Measurements from ENCODE around the gene GOLGA3.

The GOLGA3 gene

GRCh38 chr12:132873724-132874123, 45.1 kb upstream of the GOLGA3 start:
- H3K36me3 ChIP-seq (ENCODE audit: insufficient read depth, low read length): no peaks in the 10 kb centered on the region

DNA sequence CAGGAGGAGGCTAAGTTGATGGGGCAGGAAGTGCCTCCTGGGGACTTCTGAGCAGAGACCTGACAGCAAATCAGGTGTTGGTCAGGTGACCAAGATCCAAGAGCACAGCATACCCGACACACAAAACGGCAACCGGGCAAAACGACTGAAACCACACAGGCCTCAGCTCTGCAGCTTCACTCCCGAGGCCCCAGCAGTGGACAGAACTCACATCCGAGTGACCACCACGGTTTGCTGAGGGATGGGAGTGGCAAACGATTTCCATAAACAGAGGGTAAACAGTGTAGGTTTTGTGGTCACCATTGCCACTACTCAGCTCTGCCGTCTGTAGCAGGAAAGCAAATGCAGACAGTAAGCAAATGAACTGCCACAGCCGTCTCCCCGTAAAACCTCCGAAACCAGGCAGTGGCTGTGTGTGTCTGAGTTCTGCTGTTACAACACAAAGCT, 44.3 kb upstream of the GOLGA3 start:
- Histone ChIP-seq H3K27me3 (ENCODE audit: insufficient read depth, low read length, poor library complexity, severe bottlenecking) (no peaks in the 10 kb centered on the region), H4K20me1 (ENCODE audit: insufficient read depth, low read length, poor library complexity, severe bottlenecking) (no peaks in the 10 kb centered on the region), H3K9ac (ENCODE audit: low read depth, low read length, poor library complexity, severe bottlenecking) (no peak overlapping the region), H3K36me3 (ENCODE audit: insufficient read depth, low read length) (no peaks in the 10 kb centered on the region), H3K4me3 (ENCODE audit: low read length, poor library complexity, severe bottlenecking) (no peak overlapping the region), H3F3A (ENCODE audit: low read depth) (no peaks in the 10 kb centered on the region), H3K4me1 (ENCODE audit: insufficient read depth, low read length, poor library complexity, severe bottlenecking) (no peaks in the 10 kb centered on the region), H3K9me3 (ENCODE audit: insufficient read depth, low read depth, low read length) (peaks cover 12% of the 10 kb centered on the region; the same call in 1 of the 2 replicates), H3K79me2 (ENCODE audit: insufficient read depth, low read length) (no peaks in the 10 kb centered on the region), H3K4me2 (ENCODE audit: low read depth, low read length, poor library complexity, severe bottlenecking) (no peak overlapping the region), H3K9me2 (replicated peaks; ENCODE audit: low read depth, low read length) (no peaks in the 10 kb centered on the region), H2AFZ (ENCODE audit: low read length) (no peak overlapping the region)
- no peak for TF ChIP-seq EZH2phosphoT487 (IDR thresholded peaks at IDR 0.05; ENCODE audit: borderline replicate concordance)
- TF ChIP-seq CTCF (conservative IDR thresholded peaks at IDR 0.05; ENCODE audit: low read length): no peak

More at GRCh38 chr12:132873724-132874123, 45.1 kb upstream of the GOLGA3 start:
- no peaks in the 10 kb centered on the region for H3K79me2 ChIP-seq (ENCODE audit: insufficient read depth, low read length)
- no peak overlapping the region for H2AFZ ChIP-seq (ENCODE audit: low read length)
- no peak overlapping the region for H3K4me2 ChIP-seq (ENCODE audit: low read depth, low read length, poor library complexity, severe bottlenecking)
- peaks cover 12% of the 10 kb centered on the region; the same call in 1 of the 2 replicates for H3K9me3 ChIP-seq (ENCODE audit: insufficient read depth, low read depth, low read length)
- TF ChIP-seq EZH2phosphoT487 (IDR thresholded peaks at IDR 0.05; ENCODE audit: borderline replicate concordance) (no peak), CTCF (conservative IDR thresholded peaks at IDR 0.05; ENCODE audit: low read length) (no peak)
- H3K4me1 ChIP-seq (ENCODE audit: insufficient read depth, low read length, poor library complexity, severe bottlenecking): no peaks in the 10 kb centered on the region
- H3F3A ChIP-seq (ENCODE audit: low read depth): no peaks in the 10 kb centered on the region
- no peaks in the 10 kb centered on the region for H3K27me3 ChIP-seq (ENCODE audit: insufficient read depth, low read length, poor library complexity, severe bottlenecking)
- H3K9me2 ChIP-seq (replicated peaks; ENCODE audit: low read depth, low read length): no peaks in the 10 kb centered on the region
- H3K4me3 ChIP-seq (ENCODE audit: low read length, poor library complexity, severe bottlenecking): no peak overlapping the region
- no peaks in the 10 kb centered on the region for H4K20me1 ChIP-seq (ENCODE audit: insufficient read depth, low read length, poor library complexity, severe bottlenecking)
- H3K9ac ChIP-seq (ENCODE audit: low read depth, low read length, poor library complexity, severe bottlenecking): no peak overlapping the region

- H3K4me2 ChIP-seq (ENCODE audit: low read depth, low read length, poor library complexity, severe bottlenecking): no peak overlapping the region
- H3K9me3 ChIP-seq (ENCODE audit: insufficient read depth, low read depth, low read length): peaks cover 12% of the 10 kb centered on the region; the same call in 1 of the 2 replicates
- H3K4me1 ChIP-seq (ENCODE audit: insufficient read depth, low read length, poor library complexity, severe bottlenecking): no peaks in the 10 kb centered on the region
- no peak overlapping the region for H3K9ac ChIP-seq (ENCODE audit: low read depth, low read length, poor library complexity, severe bottlenecking)
- no peak overlapping the region for H3K4me3 ChIP-seq (ENCODE audit: low read length, poor library complexity, severe bottlenecking)
- H3F3A ChIP-seq (ENCODE audit: low read depth): no peaks in the 10 kb centered on the region
- no peaks in the 10 kb centered on the region for H3K36me3 ChIP-seq (ENCODE audit: insufficient read depth, low read length)
- H4K20me1 ChIP-seq (ENCODE audit: insufficient read depth, low read length, poor library complexity, severe bottlenecking): no peaks in the 10 kb centered on the region
- no peaks in the 10 kb centered on the region for H3K9me2 ChIP-seq (replicated peaks; ENCODE audit: low read depth, low read length)
- no peak for TF ChIP-seq EZH2phosphoT487 (IDR thresholded peaks at IDR 0.05; ENCODE audit: borderline replicate concordance)
- TF ChIP-seq CTCF (conservative IDR thresholded peaks at IDR 0.05; ENCODE audit: low read length): no peak
- no peaks in the 10 kb centered on the region for H3K79me2 ChIP-seq (ENCODE audit: insufficient read depth, low read length)
- H3K27me3 ChIP-seq (ENCODE audit: insufficient read depth, low read length, poor library complexity, severe bottlenecking): no peaks in the 10 kb centered on the region
- no peak overlapping the region for H2AFZ ChIP-seq (ENCODE audit: low read length)
These were observed 43.6 kb upstream of the GOLGA3 start for GRCh38 chr12:132872073-132872855.

Measured in Loucy (cell line).